DOHH2 (cell line): Measurements from ENCODE around the gene TMEM119.

Experiments used
- H3F3A ChIP-seq: fragments of 200-600 bp; sonication (generic), shearing (Covaris generic); 2 replicates; pipeline ENCODE4 v1.6.0; 2016; ENCODE audit warnings: antibody characterized with exemption, mild to moderate bottlenecking; ENCODE audit not compliant: control insufficient read depth, insufficient read depth
- H3K27ac ChIP-seq: fragments of 200-600 bp; sonication (generic); 2 replicates; pipeline ENCODE4 v1.5.1; 2014; ENCODE audit warnings: low read depth, mild to moderate bottlenecking, low read length, moderate library complexity
- H3K27me3 ChIP-seq: fragments of 200-600 bp; sonication (generic); 2 replicates; pipeline ENCODE4 v1.6.1; 2014; ENCODE audit warnings: mild to moderate bottlenecking, low read length, mixed read lengths; ENCODE audit not compliant: control insufficient read depth
- H3K36me3 ChIP-seq: fragments of 200-600 bp; sonication (generic); 2 replicates; pipeline ENCODE4 v1.6.1; 2014; ENCODE audit warnings: mild to moderate bottlenecking, low read length, moderate library complexity, mixed read lengths; ENCODE audit not compliant: control insufficient read depth
- H3K4me1 ChIP-seq: fragments of 200-600 bp; sonication (generic); 2 replicates; pipeline ENCODE4 v1.6.1; 2014; ENCODE audit warnings: mild to moderate bottlenecking, low read length, mixed read lengths; ENCODE audit not compliant: control insufficient read depth
- H3K4me2 ChIP-seq: fragments of 200-600 bp; sonication (generic); 2 replicates; pipeline ENCODE4 v1.6.0; 2014; ENCODE audit warnings: mild to moderate bottlenecking, low read length, moderate library complexity
- H3K4me3 ChIP-seq: fragments of 200-600 bp; sonication (generic); 2 replicates; pipeline ENCODE4 v1.5.1; 2014; ENCODE audit warnings: mild to moderate bottlenecking, low read length, mixed read lengths
- H3K79me2 ChIP-seq: fragments of 200-600 bp; sonication (generic); 2 replicates; pipeline ENCODE4 v1.6.1; 2014; ENCODE audit warnings: mild to moderate bottlenecking, low read length, mixed read lengths; ENCODE audit not compliant: control insufficient read depth
- H3K9me2 ChIP-seq: fragments of 200-600 bp; sonication (generic); replicated peaks from 2 replicates; pipeline ENCODE4 v1.6.1; 2014; ENCODE audit warnings: mild to moderate bottlenecking, low read length, mixed read lengths; ENCODE audit not compliant: control insufficient read depth
- H3K9me3 ChIP-seq: fragments of 200-600 bp; sonication (generic); 2 replicates; pipeline ENCODE4 v1.6.1; 2014; ENCODE audit warnings: antibody characterized with exemption, low read length, mixed read lengths; ENCODE audit not compliant: control insufficient read depth, insufficient read depth
- H4K20me1 ChIP-seq: fragments of 200-600 bp; sonication (generic); 2 replicates; pipeline ENCODE4 v1.6.0; 2014; ENCODE audit warnings: low read depth, mild to moderate bottlenecking, antibody characterized with exemption, low read length, moderate library complexity; ENCODE audit not compliant: control insufficient read depth, insufficient read depth
- CTCF ChIP-seq: fragments of 200-600 bp; sonication (generic); IDR thresholded peaks from one replicate; pipeline ENCODE4 v1.5.1; 2014; ENCODE audit warnings: antibody characterized with exemption, mild to moderate bottlenecking, low read depth, low read length; ENCODE audit not compliant: poor library complexity, severe bottlenecking
- EZH2phosphoT487 ChIP-seq: fragments of 200-600 bp; sonication (generic); IDR thresholded peaks from 2 replicates; pipeline ENCODE4 v1.6.1; 2017; ENCODE audit warnings: borderline replicate concordance, mild to moderate bottlenecking, antibody characterized with exemption, low read length, moderate library complexity, mixed read lengths

The TMEM119 gene

GRCh38 chr12:108610856-108611605 is 13.1 kb upstream of the TMEM119 start:
- TF ChIP-seq CTCF, result no peak
- TF ChIP-seq EZH2phosphoT487, result no peak
- Histone ChIP-seq H3K27ac (no peak overlapping the region), H3K36me3 (no peaks in the 10 kb centered on the region)

GRCh38 chr12:108610336-108610815 is 12.5 kb upstream of the TMEM119 start:
- Histone ChIP-seq H3K27ac (no peak overlapping the region), H3K4me2 (no peak overlapping the region), H3K4me1 (peaks cover 17% of the 10 kb centered on the region), H3K79me2 (no peaks in the 10 kb centered on the region), H3K4me3 (no peak overlapping the region), H4K20me1 (no peaks in the 10 kb centered on the region), H3K9me3 (no peaks in the 10 kb centered on the region), H3F3A (peaks cover 2% of the 10 kb centered on the region; the same call in 1 of the 2 replicates), H3K27me3 (peaks cover 37% of the 10 kb centered on the region), H3K9me2 (no peaks in the 10 kb centered on the region), H3K36me3 (no peaks in the 10 kb centered on the region)
- no peak for TF ChIP-seq CTCF
- TF ChIP-seq EZH2phosphoT487, result no peak

More at GRCh38 chr12:108610856-108611605, 13.1 kb upstream of the TMEM119 start:
- Histone ChIP-seq H3K4me2 (no peak overlapping the region), H3F3A (0 out of 2 replicates have a peak, but pooled peaks cover 2% of the 10 kb centered on the region), H3K79me2 (no peaks in the 10 kb centered on the region), H3K9me3 (peaks cover 5% of the 10 kb centered on the region; the same call in 1 of the 2 replicates), H3K4me3 (no peak overlapping the region), H3K27me3 (peaks cover 37% of the 10 kb centered on the region), H3K9me2 (no peaks in the 10 kb centered on the region), H4K20me1 (no peaks in the 10 kb centered on the region), H3K4me1 (peaks cover 17% of the 10 kb centered on the region)

DNA sequence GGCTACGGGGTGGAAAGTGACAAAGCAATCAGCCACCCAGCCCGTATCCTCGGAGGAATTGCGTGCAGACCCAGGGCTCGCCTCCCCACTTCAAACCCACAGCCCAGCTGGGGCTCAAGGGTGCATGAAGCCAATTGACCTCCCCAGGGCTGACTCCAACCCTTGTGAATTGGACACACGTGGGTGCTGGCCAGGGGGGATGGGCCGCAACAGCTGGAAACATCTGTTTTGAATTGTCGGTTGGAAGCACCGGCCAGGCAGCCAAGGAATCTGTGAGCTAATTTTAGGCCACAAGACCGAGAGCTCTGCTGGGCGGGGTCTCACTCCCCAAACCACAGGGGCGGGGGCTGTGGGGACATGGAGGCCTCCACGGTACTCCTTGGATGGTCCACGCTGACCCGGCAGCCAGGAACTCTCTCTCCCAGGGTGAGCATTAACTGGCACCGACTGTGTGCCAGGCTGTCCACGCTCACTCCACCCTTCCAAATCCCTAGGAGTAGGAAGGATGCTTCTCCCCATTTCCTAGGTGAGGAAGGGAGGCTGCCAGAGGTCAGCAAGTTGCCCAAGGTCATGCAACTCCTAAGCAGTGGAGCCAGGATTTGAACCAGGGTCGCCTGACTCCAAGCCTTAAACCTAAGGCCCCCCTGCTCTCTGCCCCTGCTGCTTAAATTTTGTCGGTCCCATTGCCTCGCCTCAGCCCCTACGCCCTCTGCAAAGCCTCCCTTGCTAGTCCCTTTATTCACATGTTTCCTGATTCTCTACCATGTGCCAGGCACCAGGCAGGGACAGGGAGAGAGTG is 11.9 kb upstream of the TMEM119 start:
- no peak overlapping the region for H3K27ac ChIP-seq
- H3K27me3 ChIP-seq, result peaks cover 37% of the 10 kb centered on the region
- H3K9me3 ChIP-seq, result no peaks in the 10 kb centered on the region
- H3K4me3 ChIP-seq, result no peak overlapping the region
- H3F3A ChIP-seq, result peaks cover 2% of the 10 kb centered on the region; the same call in 1 of the 2 replicates
- H3K4me2 ChIP-seq, result no peak overlapping the region
- TF ChIP-seq CTCF (no peak), EZH2phosphoT487 (no peak)
- no peaks in the 10 kb centered on the region for H3K79me2 ChIP-seq
- H3K4me1 ChIP-seq, result peaks cover 17% of the 10 kb centered on the region
- H3K36me3 ChIP-seq, result no peaks in the 10 kb centered on the region
- no peaks in the 10 kb centered on the region for H3K9me2 ChIP-seq
- no peaks in the 10 kb centered on the region for H4K20me1 ChIP-seq
